Fibroblast of the aortic adventitia (primary cell): ENCODE data around the gene NUDT17. TPM values are rescaled to one million over a fixed set of nuclear protein-coding genes. Genes with fewer than 3 reads are reported as not detected.
"Not testable (repeated sequence)": the region's sequence is repeated elsewhere in the genome, so short reads cannot be mapped to it uniquely, and the experiment has no call there.

Source experiments
- DNase-seq: peaks from one replicate; pipeline ENCODE4 v3.0.0-alpha.2; 2010; ENCODE audit warnings: low read depth
- H3K4me3 ChIP-seq: 2 replicates; pipeline ENCODE4 v1.5.1; 2011; ENCODE audit warnings: low read depth, mild to moderate bottlenecking, control low read depth, low read length, moderate library complexity
- CTCF ChIP-seq: IDR thresholded peaks from 2 replicates; pipeline ENCODE4 v1.5.1; 2011; ENCODE audit warnings: mild to moderate bottlenecking, low read length, control low read depth, inconsistent platforms; ENCODE audit not compliant: insufficient read depth
- total RNA-seq: library from RNA; depleted of rRNA; stranded (reverse); fragments of >200 nt; gene quantifications from 2 replicates; pipeline ENCODE4 v1.2.3, GENCODE V29; 2012; ENCODE audit warnings: low replicate concordance

The NUDT17 gene
- total RNA-seq, 1 donor: 5.2 TPM

GRCh38 chr1:145806844-145807243 is 38.6 kb upstream of the NUDT17 start:
- no peak overlapping the region for H3K4me3 ChIP-seq
- no peak for TF ChIP-seq CTCF
- no peak for DNase-seq

- not testable (repeated sequence) for DNase-seq, H3K4me3 ChIP-seq
Measured at GRCh38 chr1:145812977-145813810, 32.2 kb upstream of the NUDT17 start.

GRCh38 chr1:145818095-145818494 is 27.3 kb upstream of the NUDT17 start:
- DNase-seq: peak; percentile 68
- not testable (repeated sequence) for H3K4me3 ChIP-seq

- H3K4me3 ChIP-seq: peak overlapping the region; percentile 52
- not testable (repeated sequence) for DNase-seq
Measured at GRCh38 chr1:145822779-145823331, 22.6 kb upstream of the NUDT17 start.

- peak within 1 kb of the TSS; percentile 99 for H3K4me3 ChIP-seq
- TF ChIP-seq CTCF: no peak
- DNase-seq: peak; percentile 90
Measured at GRCh38 chr1:145823565-145824498, 21.6 kb upstream of the NUDT17 start, which contains the start of the genes POLR3C and RNF115. Gene POLR3C, plus strand, starts transcription at chr1:145824200. Its CDS starts 1,577 bp downstream, at chr1:145825777. Gene RNF115, minus strand, starts transcription at chr1:145824095. Its CDS starts 222 bp downstream, at chr1:145823873.

- H3K4me3 ChIP-seq: peak overlapping the region; percentile 99
- TF ChIP-seq CTCF: no peak
- DNase-seq: no peak
Measured at GRCh38 chr1:145824499-145824842, 21.0 kb upstream of the NUDT17 start.

GRCh38 chr1:145826030-145826429 is 19.4 kb upstream of the NUDT17 start:
- H3K4me3 ChIP-seq: no peak overlapping the region
- TF ChIP-seq CTCF: no peak
- DNase-seq: no peak

GRCh38 chr1:145827966-145828365 is 17.5 kb upstream of the NUDT17 start:
- no peak for TF ChIP-seq CTCF
- DNase-seq: no peak
- no peak overlapping the region for H3K4me3 ChIP-seq
